SU-DHL-6 (cell line): Measurements from ENCODE around the gene KLRD1.

ENCODE experiments used
- EZH2phosphoT487 ChIP-seq: fragments of 200-600 bp; sonication (generic), shearing (Covaris generic); conservative IDR thresholded peaks from 2 replicates; pipeline ENCODE4 v1.6.1; 2018; ENCODE audit warnings: mild to moderate bottlenecking, antibody characterized with exemption, low read length, moderate library complexity, mixed read lengths
- TF ChIP-seq, protein P1 (sequence below): fragments of 200-600 bp; sonication (generic); IDR thresholded peaks from one replicate; pipeline ENCODE4 v1.5.1; 2017; ENCODE audit warnings: antibody characterized with exemption, mild to moderate bottlenecking, low read length, moderate library complexity; ENCODE audit not compliant: insufficient read depth, poor library complexity, severe bottlenecking

DNA sequence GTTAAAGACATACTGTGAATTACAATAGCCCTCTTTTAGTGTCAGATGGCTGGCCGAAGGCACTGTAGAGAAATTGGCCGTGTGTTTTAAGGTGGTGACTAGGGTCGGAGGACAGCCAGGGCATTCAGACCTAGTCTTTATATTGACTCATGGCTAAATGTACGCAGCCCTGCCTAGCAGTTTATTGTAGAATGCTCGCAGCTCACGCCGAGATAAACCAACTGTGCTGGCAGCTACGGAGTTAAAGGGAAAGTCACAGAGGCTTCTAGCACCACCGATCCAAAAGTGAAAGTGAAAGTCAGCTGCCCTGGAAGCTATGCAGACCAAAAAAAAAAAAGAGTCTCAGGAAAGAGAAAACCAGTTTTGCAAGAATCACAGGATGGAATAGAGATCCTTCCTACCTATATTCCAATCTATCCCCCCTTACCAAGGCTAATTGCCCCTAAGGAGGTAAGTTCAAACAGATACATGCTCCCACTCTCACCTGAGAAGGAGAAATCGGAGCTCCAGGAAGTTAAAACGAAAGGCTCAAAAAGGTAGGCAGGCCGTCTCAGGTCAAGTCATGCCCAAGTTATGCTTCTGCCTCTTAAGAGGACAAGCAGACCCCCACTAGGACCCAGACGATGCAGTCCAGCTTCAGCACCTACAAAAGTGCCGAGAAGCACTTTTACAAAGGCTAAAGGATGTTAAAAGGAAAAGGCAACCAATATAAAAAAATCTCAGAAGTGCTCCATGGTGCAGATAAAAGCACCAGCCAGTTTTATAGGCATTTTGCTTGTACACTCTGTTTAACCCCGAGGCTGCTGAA, 57.3 kb downstream of the KLRD1 start:
- TF ChIP-seq, protein P1, sequence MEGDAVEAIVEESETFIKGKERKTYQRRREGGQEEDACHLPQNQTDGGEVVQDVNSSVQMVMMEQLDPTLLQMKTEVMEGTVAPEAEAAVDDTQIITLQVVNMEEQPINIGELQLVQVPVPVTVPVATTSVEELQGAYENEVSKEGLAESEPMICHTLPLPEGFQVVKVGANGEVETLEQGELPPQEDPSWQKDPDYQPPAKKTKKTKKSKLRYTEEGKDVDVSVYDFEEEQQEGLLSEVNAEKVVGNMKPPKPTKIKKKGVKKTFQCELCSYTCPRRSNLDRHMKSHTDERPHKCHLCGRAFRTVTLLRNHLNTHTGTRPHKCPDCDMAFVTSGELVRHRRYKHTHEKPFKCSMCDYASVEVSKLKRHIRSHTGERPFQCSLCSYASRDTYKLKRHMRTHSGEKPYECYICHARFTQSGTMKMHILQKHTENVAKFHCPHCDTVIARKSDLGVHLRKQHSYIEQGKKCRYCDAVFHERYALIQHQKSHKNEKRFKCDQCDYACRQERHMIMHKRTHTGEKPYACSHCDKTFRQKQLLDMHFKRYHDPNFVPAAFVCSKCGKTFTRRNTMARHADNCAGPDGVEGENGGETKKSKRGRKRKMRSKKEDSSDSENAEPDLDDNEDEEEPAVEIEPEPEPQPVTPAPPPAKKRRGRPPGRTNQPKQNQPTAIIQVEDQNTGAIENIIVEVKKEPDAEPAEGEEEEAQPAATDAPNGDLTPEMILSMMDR = no peak
- no peak for TF ChIP-seq EZH2phosphoT487
